CD4-positive, alpha-beta T cell (primary cell): Measurements from ENCODE around the gene TMCO4. TPM values are rescaled to one million over a fixed set of nuclear protein-coding genes. Genes with fewer than 3 reads are reported as not detected.

Experiments
- ATAC-seq: fragments of 200-7000 bp; cut with Tn5 transposase; one replicate; pipeline ENCODE4 v1.10.0; 2022; ENCODE audit warnings: mild to moderate bottlenecking; ENCODE audit not compliant: poor library complexity
- CTCF ChIA-PET: fragments of 350-600 bp; sonication (Branson Sonifier 250); formaldehyde crosslinking; loops from one replicate; lab custom pipeline; 2021; ENCODE audit warnings: antibody characterized with exemption, inconsistent platforms; lab: Charles Lee
- POLR2A ChIA-PET: fragments of 350-600 bp; sonication (Branson Sonifier 250); formaldehyde crosslinking; loops from one replicate; lab custom pipeline; 2021; ENCODE audit warnings: antibody characterized with exemption, inconsistent platforms; lab: Charles Lee
- DNase-seq, 14 experiments: peaks; one replicate each; pipeline ENCODE4 v3.0.0-alpha.2; 2013 to 2020; ENCODE audit warnings: mixed read lengths in 2 of 14
- H3K27ac ChIP-seq, 2 donors: one replicate each; pipeline versions ENCODE4 v1.5.1 to v1.7.0; 2013; ENCODE audit warnings: low read length in 2 of 2, low read depth in 1 of 2, mild to moderate bottlenecking in 1 of 2
- H3K27me3 ChIP-seq, 2 experiments: 1 replicate in 1 of 2; 2 replicates in 1 of 2; pipeline versions ENCODE4 v1.6.1 to v1.7.0; 2013; ENCODE audit warnings: low read length in 2 of 2, control low read depth in 1 of 2, mild to moderate bottlenecking in 1 of 2, moderate library complexity in 1 of 2; ENCODE audit not compliant: insufficient read depth in 2 of 2, control insufficient read depth in 1 of 2
- H3K36me3 ChIP-seq: one replicate; pipeline ENCODE4 v1.6.1; 2013; ENCODE audit warnings: low read length, control low read depth; ENCODE audit not compliant: insufficient read depth
- H3K4me1 ChIP-seq: one replicate; pipeline ENCODE4 v1.6.1; 2013; ENCODE audit warnings: low read length, control low read depth; ENCODE audit not compliant: insufficient read depth
- H3K4me3 ChIP-seq: one replicate; pipeline ENCODE4 v1.5.1; 2013; ENCODE audit warnings: mild to moderate bottlenecking, low read length, moderate library complexity
- H3K9me3 ChIP-seq, 2 experiments: 1 replicate in 1 of 2; 2 replicates in 1 of 2; pipeline versions ENCODE4 v1.6.1 to v1.7.0; 2013; ENCODE audit warnings: low read length in 2 of 2, mild to moderate bottlenecking in 2 of 2, control low read depth in 1 of 2, moderate library complexity in 1 of 2; ENCODE audit not compliant: control insufficient read depth in 1 of 2, insufficient read depth in 1 of 2
- H3K27ac Mint-ChIP-seq: one replicate; pipeline ENCODE4 v1.8.0; 2020; ENCODE audit warnings: mixed read lengths
- H3K27me3 Mint-ChIP-seq: one replicate; pipeline ENCODE4 v1.8.0; 2021; ENCODE audit warnings: mixed read lengths
- H3K36me3 Mint-ChIP-seq: one replicate; pipeline ENCODE4 v1.8.0; 2021; ENCODE audit warnings: low read depth, mixed read lengths
- H3K4me1 Mint-ChIP-seq: one replicate; pipeline ENCODE4 v1.8.0; 2021; ENCODE audit warnings: low read depth, mixed read lengths
- H3K4me3 Mint-ChIP-seq: one replicate; pipeline ENCODE4 v1.8.0; 2020; ENCODE audit warnings: mild to moderate bottlenecking, mixed read lengths
- H3K9me3 Mint-ChIP-seq: one replicate; pipeline ENCODE4 v1.8.0; 2020; ENCODE audit warnings: mixed read lengths
- CTCF ChIP-seq: fragments of 200-600 bp; IDR thresholded peaks from one replicate; pipeline ENCODE4 v1.8.0; 2022; ENCODE audit warnings: antibody characterized with exemption, mild to moderate bottlenecking
- intact Hi-C, 2 experiments: fragments of 100-400 bp; cut with DNase I in 1 of 2; cut with micrococcal nuclease in 1 of 2; formaldehyde crosslinking; loops; one replicate each; pipeline versions ENCODE4 v1.15.1 to v1.9.0; 2023 to 2025; cut with DNase I, micrococcal nuclease
- total RNA-seq, 174 experiments: library from RNA in 2 of 174; stranded (reverse) in 2 of 174; gene quantifications; one replicate each; pipeline ENCODE4 v1.2.3 and lab custom pipeline; 2021 to 2026

Gene TMCO4
- total RNA-seq, 2 experiments from 2014 or later = 12.4 to 13.9 TPM

- peaks cover 52% of the 10 kb centered on the region for H3K36me3 ChIP-seq
- intact Hi-C loops = no loop called here
Measured at GRCh38 chr1:19754482-19754881, 45.2 kb downstream of the TMCO4 start.

GRCh38 chr1:19752083-19752696 is 47.5 kb downstream of the TMCO4 start:
- H3K4me1 ChIP-seq = no peaks in the 10 kb centered on the region
- no peak overlapping the region for H3K27ac Mint-ChIP-seq
- TF ChIP-seq CTCF = no peak
- DNase-seq (no peak), ATAC-seq (no peak)
- no peak overlapping the region for H3K27ac ChIP-seq
- peaks cover 88% of the 10 kb centered on the region for H3K36me3 Mint-ChIP-seq
- H3K27me3 Mint-ChIP-seq = no peaks in the 10 kb centered on the region
- no peaks in the 10 kb centered on the region for H3K9me3 ChIP-seq
- H3K4me3 ChIP-seq = no peak overlapping the region
- H3K4me1 Mint-ChIP-seq = no peaks in the 10 kb centered on the region
- intact Hi-C loops = no loop called here
- POLR2A ChIA-PET = no interaction called here
- no peaks in the 10 kb centered on the region for H3K9me3 Mint-ChIP-seq
- no peaks in the 10 kb centered on the region for H3K27me3 ChIP-seq
- no peak overlapping the region for H3K4me3 Mint-ChIP-seq
- H3K36me3 ChIP-seq = peaks cover 53% of the 10 kb centered on the region
- CTCF ChIA-PET = no interaction called here

More at GRCh38 chr1:19754482-19754881, 45.2 kb downstream of the TMCO4 start:
- H3K9me3 Mint-ChIP-seq = no peaks in the 10 kb centered on the region
- Histone ChIP-seq H3K4me1 (no peaks in the 10 kb centered on the region), H3K9me3 (no peaks in the 10 kb centered on the region), H3K27me3 (no peaks in the 10 kb centered on the region), H3K27ac (no peak overlapping the region), H3K4me3 (no peak overlapping the region)
- POLR2A ChIA-PET = no interaction called here
- CTCF ChIA-PET = no interaction called here
- no peak for DNase-seq
- H3K36me3 Mint-ChIP-seq = peaks cover 86% of the 10 kb centered on the region
- no peak overlapping the region for H3K4me3 Mint-ChIP-seq
- no peak for TF ChIP-seq CTCF
- ATAC-seq = no peak
- H3K27ac Mint-ChIP-seq = no peak overlapping the region
- no peaks in the 10 kb centered on the region for H3K27me3 Mint-ChIP-seq
- H3K4me1 Mint-ChIP-seq = no peaks in the 10 kb centered on the region

- Histone ChIP-seq H3K4me1 (no peaks in the 10 kb centered on the region), H3K4me3 (no peak overlapping the region), H3K27me3 (no peaks in the 10 kb centered on the region), H3K9me3 (no peaks in the 10 kb centered on the region), H3K27ac (no peak overlapping the region), H3K36me3 (peaks cover 57% of the 10 kb centered on the region)
- H3K27me3 Mint-ChIP-seq = no peaks in the 10 kb centered on the region
- CTCF ChIA-PET = no interaction called here
- no peaks in the 10 kb centered on the region for H3K4me1 Mint-ChIP-seq
- POLR2A ChIA-PET = no interaction called here
- DNase-seq = no peak
- intact Hi-C loops = no loop called here
- no peak for ATAC-seq
- TF ChIP-seq CTCF = no peak
- H3K4me3 Mint-ChIP-seq = no peak overlapping the region
- no peak overlapping the region for H3K27ac Mint-ChIP-seq
- peaks cover 87% of the 10 kb centered on the region for H3K36me3 Mint-ChIP-seq
- no peaks in the 10 kb centered on the region for H3K9me3 Mint-ChIP-seq
Measured at GRCh38 chr1:19750882-19751276, 48.8 kb downstream of the TMCO4 start.
